Transverse colon (tissue), 4 donors: ENCODE results near the gene MRGPRX3. TPM values are rescaled to one million over a fixed set of nuclear protein-coding genes. Genes with fewer than 3 reads are reported as not detected.

Source experiments
- DNase-seq: peaks from one replicate; pipeline ENCODE4 v3.0.0-alpha.2; 2019
- H3K27ac ChIP-seq, 4 donors: fragments of 200-600 bp; sonication (generic); 2 replicates each; pipeline ENCODE4 v1.5.1; 2016 to 2018; ENCODE audit warnings: inconsistent platforms in 4 of 4
- H3K27me3 ChIP-seq: fragments of 200-600 bp; sonication (generic); 2 replicates; pipeline ENCODE4 v1.5.1; 2017; ENCODE audit warnings: inconsistent platforms
- H3K36me3 ChIP-seq, 4 donors: fragments of 200-600 bp; sonication (generic); 2 replicates each; pipeline ENCODE4 v1.5.1; 2017 to 2019; ENCODE audit warnings: inconsistent platforms in 4 of 4
- H3K4me1 ChIP-seq, 4 donors: fragments of 200-600 bp; sonication (generic); 2 replicates each; pipeline ENCODE4 v1.5.1; 2017 to 2020; ENCODE audit warnings: inconsistent platforms in 4 of 4
- H3K4me3 ChIP-seq, 4 donors: fragments of 200-600 bp; sonication (generic); 1 replicate in 1 of 4; 2 replicates in 3 of 4; pipeline versions ENCODE4 v1.5.1 to v1.6.1; 2017 to 2019; ENCODE audit warnings: inconsistent platforms in 4 of 4
- H3K9me3 ChIP-seq, 2 donors: fragments of 200-600 bp; sonication (generic); 2 replicates each; pipeline ENCODE4 v1.5.1; 2017 to 2019; ENCODE audit warnings: inconsistent platforms in 2 of 2
- CTCF ChIP-seq, 5 experiments: fragments of 200-600 bp in 3 of 5; fragments of 450-650 bp in 2 of 5; sonication (generic) in 3 of 5; IDR thresholded peaks; 1 replicate in 2 of 5; 2 replicates in 3 of 5; pipeline ENCODE4 v1.5.1; 2016 to 2017; ENCODE audit warnings: antibody characterized with exemption in 5 of 5, inconsistent platforms in 3 of 5, mild to moderate bottlenecking in 2 of 5, moderate library complexity in 1 of 5
- EP300 ChIP-seq: sonication (generic); formaldehyde crosslinking; IDR thresholded peaks from one replicate; pipeline ENCODE4 v1.6.1; 2017; ENCODE audit warnings: antibody characterized with exemption, low read depth
- POLR2A ChIP-seq: fragments of 450-650 bp; IDR thresholded peaks from one replicate; pipeline ENCODE4 v1.6.1; 2016; ENCODE audit warnings: antibody characterized with exemption, mild to moderate bottlenecking, moderate library complexity
- POLR2AphosphoS5 ChIP-seq, 3 donors: sonication (generic); formaldehyde crosslinking; IDR thresholded peaks; one replicate each; pipeline ENCODE4 v1.6.1; 2016; ENCODE audit warnings: antibody characterized with exemption in 3 of 3
- WGBS, 2 donors: methylation state at CpG; one replicate each; pipeline ENCODE4 v1.1.5; 2018; ENCODE audit warnings: low coverage in 1 of 2; 5-methylcytosine and 5-hydroxymethylcytosine counted together
- in situ Hi-C, 4 donors: fragments of 200-750 bp; cut with MboI; loops; one replicate each; pipeline versions ENCODE4 v1.15.0 to v1.15.1; 2017; ENCODE audit warnings: low sequenced_read_pairs in 3 of 4, low pct_ligation_motif_present in 1 of 4, low pct_unique_long_range_greater_than_20kb in 1 of 4
- intact Hi-C: fragments of 100-400 bp; cut with DNase I; formaldehyde crosslinking; loops from one replicate; pipeline ENCODE4 v1.15.1; 2023; ENCODE audit warnings: low total_unique reads
- total RNA-seq, 4 donors: library from RNA; depleted of rRNA; stranded (reverse); fragments of >200 nt; gene quantifications; one replicate each; pipeline ENCODE4 v1.1.0, GENCODE V29; 2016

The MRGPRX3 gene
- total RNA-seq, 4 donors from 2014 or later = not detected

- H3K4me1 ChIP-seq = no peaks in the 10 kb centered on the region
- WGBS, 2 donors = 84 to 94% methylated on average over 2 of the region's 2 CpGs
- no peak overlapping the region for H3K4me3 ChIP-seq
- H3K9me3 ChIP-seq = no peaks in the 10 kb centered on the region
- no peak for DNase-seq
- no peak overlapping the region for H3K27ac ChIP-seq
- in situ Hi-C loops = no loop called here
- TF ChIP-seq POLR2AphosphoS5 (IDR thresholded peaks at IDR 0.05) (no peak), EP300 (no peak), POLR2A (no peak)
- H3K27me3 ChIP-seq = no peaks in the 10 kb centered on the region
- intact Hi-C loops = no loop called here
- no peaks in the 10 kb centered on the region for H3K36me3 ChIP-seq
These were observed 7.8 kb downstream of the MRGPRX3 start for GRCh38 chr11:18140145-18140544.

- Histone ChIP-seq H3K4me1 (no peaks in the 10 kb centered on the region), H3K9me3 (no peaks in the 10 kb centered on the region), H3K36me3 (no peaks in the 10 kb centered on the region), H3K27ac (no peak overlapping the region), H3K4me3 (no peak overlapping the region), H3K27me3 (no peaks in the 10 kb centered on the region)
- TF ChIP-seq POLR2A (no peak), EP300 (no peak), POLR2AphosphoS5 (IDR thresholded peaks at IDR 0.05) (no peak), CTCF (IDR thresholded peaks at IDR 0.05) (no peak)
- in situ Hi-C loops = no loop called here
- 33 to 64% methylated on average over 2 to 5 of the region's 5 CpGs for WGBS, 2 donors
- intact Hi-C loops = no loop called here
- DNase-seq = no peak
These were observed 11.9 kb downstream of the MRGPRX3 start for GRCh38 chr11:18144243-18144642.

- 67% methylated on average over 2 of the region's 2 CpGs for WGBS, 2 donors
- intact Hi-C loops = no loop called here
- no peak for DNase-seq
- H3K9me3 ChIP-seq = no peaks in the 10 kb centered on the region
- no peak overlapping the region for H3K4me3 ChIP-seq
- no peaks in the 10 kb centered on the region for H3K36me3 ChIP-seq
- no peak overlapping the region for H3K27ac ChIP-seq
- no peaks in the 10 kb centered on the region for H3K4me1 ChIP-seq
- in situ Hi-C loops = no loop called here
- no peaks in the 10 kb centered on the region for H3K27me3 ChIP-seq
- TF ChIP-seq EP300 (no peak), POLR2AphosphoS5 (IDR thresholded peaks at IDR 0.05) (no peak), CTCF (IDR thresholded peaks at IDR 0.05) (no peak), POLR2A (no peak)
These were observed 12.7 kb downstream of the MRGPRX3 start for GRCh38 chr11:18145025-18145424.

GRCh38 chr11:18145837-18146236 is 13.5 kb downstream of the MRGPRX3 start:
- 44 to 51% methylated on average over 3 of the region's 3 CpGs for WGBS, 2 donors
- intact Hi-C loops (no loop called here), in situ Hi-C loops (no loop called here)
- no peak for TF ChIP-seq CTCF (IDR thresholded peaks at IDR 0.05)
- no peak for TF ChIP-seq EP300
- no peak for TF ChIP-seq POLR2A
- no peak for TF ChIP-seq POLR2AphosphoS5 (IDR thresholded peaks at IDR 0.05)
- no peak for DNase-seq
- Histone ChIP-seq H3K4me1 (no peaks in the 10 kb centered on the region), H3K4me3 (no peak overlapping the region), H3K27ac (no peak overlapping the region), H3K27me3 (no peaks in the 10 kb centered on the region), H3K9me3 (no peaks in the 10 kb centered on the region), H3K36me3 (no peaks in the 10 kb centered on the region)

GRCh38 chr11:18151581-18151980 is 19.2 kb downstream of the MRGPRX3 start:
- WGBS, 2 donors = 69 to 77% methylated on average over 3 of the region's 3 CpGs
- Histone ChIP-seq H3K27ac (no peak overlapping the region), H3K27me3 (no peaks in the 10 kb centered on the region), H3K9me3 (no peaks in the 10 kb centered on the region), H3K4me3 (no peak overlapping the region), H3K36me3 (no peaks in the 10 kb centered on the region), H3K4me1 (no peaks in the 10 kb centered on the region)
- intact Hi-C loops (no loop called here), in situ Hi-C loops (no loop called here)
- TF ChIP-seq EP300 (no peak), CTCF (IDR thresholded peaks at IDR 0.05) (no peak)
- no peak for DNase-seq
